Myocyte (in vitro differentiated cells): Measurements from ENCODE around the gene WHRN. TPM values are rescaled to one million over a fixed set of nuclear protein-coding genes. Genes with fewer than 3 reads are reported as not detected.

Source experiments
- DNase-seq: peaks from one replicate; pipeline ENCODE4 v3.0.0-alpha.2; 2012; ENCODE audit warnings: low read depth
- total RNA-seq: library from RNA; depleted of rRNA; stranded (reverse); fragments of >200 nt; gene quantifications from 2 replicates; pipeline ENCODE4 v1.2.3, GENCODE V29; 2014

The WHRN gene
- total RNA-seq, 1 donor from 2014 or later = 1.7 TPM

- peak; percentile 81 for DNase-seq
Measured at GRCh38 chr9:114385397-114386181, 119.7 kb downstream of the WHRN start.

- DNase-seq = no peak
Measured at GRCh38 chr9:114384836-114385396, 120.4 kb downstream of the WHRN start.

- DNase-seq = no peak
Measured at GRCh38 chr9:114384341-114384740, 120.9 kb downstream of the WHRN start.

- DNase-seq = peak; percentile 85
Measured at GRCh38 chr9:114383521-114384231, 121.6 kb downstream of the WHRN start.

- no peak for DNase-seq
Measured at GRCh38 chr9:114382699-114383520, 122.4 kb downstream of the WHRN start.

- no peak for DNase-seq
Measured at GRCh38 chr9:114378883-114379282, 126.4 kb downstream of the WHRN start.

GRCh38 chr9:114378016-114378415 lies 127.3 kb downstream of the WHRN start:
- no peak for DNase-seq

GRCh38 chr9:114376586-114377445 lies 128.5 kb downstream of the WHRN start:
- DNase-seq = no peak

GRCh38 chr9:114375386-114376175 lies 129.7 kb downstream of the WHRN start:
- no peak for DNase-seq

GRCh38 chr9:114374936-114375335 lies 130.3 kb downstream of the WHRN start:
- DNase-seq = no peak

GRCh38 chr9:114373960-114374730 lies 131.1 kb downstream of the WHRN start:
- DNase-seq = no peak

GRCh38 chr9:114372921-114373448 lies 132.3 kb downstream of the WHRN start:
- no peak for DNase-seq

GRCh38 chr9:114371973-114372917 lies 133.0 kb downstream of the WHRN start:
- DNase-seq = no peak

- no peak for DNase-seq
Measured at GRCh38 chr9:114371343-114371944, 133.8 kb downstream of the WHRN start.

- no peak for DNase-seq
Measured at GRCh38 chr9:114370968-114371320, 134.3 kb downstream of the WHRN start.

GRCh38 chr9:114370251-114370967 lies 134.9 kb downstream of the WHRN start:
- DNase-seq = no peak
